SK-N-SH (cell line): ENCODE measurements around the gene GRAMD2B. TPM values are rescaled to one million over a fixed set of nuclear protein-coding genes. Genes with fewer than 3 reads are reported as not detected.
"Not testable (repeated sequence)": the region's sequence is repeated elsewhere in the genome, so short reads cannot be mapped to it uniquely, and the experiment has no call there.

Experiments
- CTCF ChIA-PET: fragments of 300-600, 350-600 bp; formaldehyde crosslinking; extraction: SDS; loops from one replicate; lab custom pipeline; 2021; lab: Yijun Ruan, JAX
- POLR2A ChIA-PET: fragments of 350-600 bp; sonication (Branson Sonifier 250); formaldehyde crosslinking; extraction: SDS; loops from one replicate; lab custom pipeline; 2020; ENCODE audit warnings: antibody characterized with exemption, inconsistent platforms; lab: Yijun Ruan, JAX
- DNase-seq: peaks from one replicate; pipeline ENCODE4 v3.0.0; 2012
- H2AFZ ChIP-seq: fragments of 200-600 bp; sonication (generic); 2 replicates; pipeline ENCODE4 v1.8.1; 2016; ENCODE audit warnings: antibody characterized with exemption, mild to moderate bottlenecking, low read depth
- H3F3A ChIP-seq: fragments of 200-600 bp; sonication (generic); replicated peaks from 2 replicates; pipeline ENCODE3; 2016; ENCODE audit warnings: antibody characterized with exemption, mild to moderate bottlenecking; ENCODE audit not compliant: insufficient read depth
- H3K27ac ChIP-seq, 2 experiments: fragments of 200-500 bp in 1 of 2; fragments of 200-600 bp in 1 of 2; sonication (Bioruptor generic) in 1 of 2; sonication (generic), shearing (Covaris generic) in 1 of 2; 2 replicates each; pipeline versions ENCODE4 v1.5.1 to v1.6.1; 2014 to 2016; ENCODE audit warnings: low read depth in 2 of 2, inconsistent platforms in 1 of 2, low read length in 1 of 2, mild to moderate bottlenecking in 1 of 2, mixed read lengths in 1 of 2
- H3K27me3 ChIP-seq: fragments of 200-600 bp; sonication (generic), shearing (Covaris generic); 2 replicates; pipeline ENCODE4 v1.6.1; 2016; ENCODE audit warnings: mixed run types; ENCODE audit not compliant: insufficient read depth
- H3K36me3 ChIP-seq, 2 experiments: fragments of 200-500 bp in 1 of 2; fragments of 200-600 bp in 1 of 2; sonication (Bioruptor generic) in 1 of 2; sonication (generic) in 1 of 2; replicated peaks in 1 of 2; 2 replicates each; pipeline versions ENCODE3 to v1.5.1; 2014 to 2016; ENCODE audit warnings: low read length in 1 of 2, mild to moderate bottlenecking in 1 of 2; ENCODE audit not compliant: insufficient read depth in 2 of 2, control insufficient read depth in 1 of 2
- H3K4me1 ChIP-seq, 2 experiments: fragments of 200-500 bp in 1 of 2; fragments of 200-600 bp in 1 of 2; sonication (Bioruptor generic) in 1 of 2; sonication (generic), shearing (Covaris generic) in 1 of 2; 2 replicates each; pipeline versions ENCODE4 v1.5.1 to v1.6.1; 2014 to 2016; ENCODE audit warnings: low read depth in 1 of 2, low read length in 1 of 2, mixed run types in 1 of 2; ENCODE audit not compliant: insufficient read depth in 2 of 2, control insufficient read depth in 1 of 2
- H3K4me2 ChIP-seq: fragments of 200-600 bp; sonication (generic), shearing (Covaris generic); 2 replicates; pipeline ENCODE4 v1.6.1; 2017; ENCODE audit warnings: mixed run types
- H3K4me3 ChIP-seq, 2 experiments: fragments of 200-500 bp in 1 of 2; fragments of 200-600 bp in 1 of 2; sonication (Bioruptor generic) in 1 of 2; sonication (generic), shearing (Covaris generic) in 1 of 2; 2 replicates each; pipeline versions ENCODE4 v1.5.1 to v1.8.1; 2014 to 2016; ENCODE audit warnings: low read depth in 2 of 2, inconsistent platforms in 1 of 2, low read length in 1 of 2, mild to moderate bottlenecking in 1 of 2, mixed read lengths in 1 of 2, moderate library complexity in 1 of 2
- H3K79me2 ChIP-seq: fragments of 200-600 bp; sonication (generic); 2 replicates; pipeline ENCODE4 v1.8.1; 2017; ENCODE audit warnings: mild to moderate bottlenecking; ENCODE audit not compliant: insufficient read depth
- H3K9ac ChIP-seq: fragments of 200-600 bp; sonication (generic); 2 replicates; pipeline ENCODE4 v1.6.1; 2017; ENCODE audit warnings: mixed run types
- H3K9me2 ChIP-seq: fragments of 200-600 bp; sonication (generic); 2 replicates; pipeline ENCODE4 v1.6.1; 2017; ENCODE audit warnings: mixed run types
- H3K9me3 ChIP-seq: fragments of 200-600 bp; sonication (generic); 2 replicates; pipeline ENCODE4 v1.6.1; 2017; ENCODE audit warnings: mixed run types, mild to moderate bottlenecking, moderate library complexity
- H4K20me1 ChIP-seq: fragments of 200-600 bp; sonication (generic); 2 replicates; pipeline ENCODE4 v1.6.1; 2017; ENCODE audit warnings: mild to moderate bottlenecking, mixed run types; ENCODE audit not compliant: insufficient read depth
- CHD2 ChIP-seq: fragments of 150-350 bp; IDR thresholded peaks from 2 replicates; pipeline ENCODE4 v1.6.1; 2018; ENCODE audit warnings: low read length; ENCODE audit not compliant: partially characterized antibody
- EP300 ChIP-seq, 2 experiments: IDR thresholded peaks; 2 replicates each; pipeline versions ENCODE4 v1.4.0 to v1.6.1; 2012; ENCODE audit warnings: borderline replicate concordance in 1 of 2, low read depth in 1 of 2, low read length in 1 of 2
- FOXJ3 ChIP-seq: sonication (generic); formaldehyde crosslinking; IDR thresholded peaks from 2 replicates; pipeline ENCODE4 v1.5.1; 2020; ENCODE audit warnings: mild to moderate bottlenecking, missing genetic modification reagents
- FOXM1 ChIP-seq: IDR thresholded peaks from 2 replicates; pipeline ENCODE4 v1.4.0; 2012; ENCODE audit warnings: low read depth, mild to moderate bottlenecking
- GABPA ChIP-seq: IDR thresholded peaks from 2 replicates; pipeline ENCODE4 v1.4.0; 2012; ENCODE audit warnings: low read depth, mild to moderate bottlenecking
- MEF2A ChIP-seq: IDR thresholded peaks from 2 replicates; pipeline ENCODE4 v1.4.0; 2012; ENCODE audit warnings: low read depth, borderline replicate concordance
- NFIC ChIP-seq: IDR thresholded peaks from 2 replicates; pipeline ENCODE4 v1.4.0; 2012; ENCODE audit warnings: borderline replicate concordance
- NRF1 ChIP-seq: IDR thresholded peaks from 2 replicates; pipeline ENCODE4 v1.6.1; 2012; ENCODE audit warnings: low read depth, mild to moderate bottlenecking, low read length
- PBX3 ChIP-seq: IDR thresholded peaks from 2 replicates; pipeline ENCODE4; 2012
- USF1 ChIP-seq: IDR thresholded peaks from 2 replicates; pipeline ENCODE4 v1.4.0; 2012; ENCODE audit warnings: low read depth, borderline replicate concordance
- USF2 ChIP-seq: fragments of 150-350 bp; IDR thresholded peaks from 2 replicates; pipeline ENCODE4 v1.6.1; 2017; ENCODE audit warnings: antibody characterized with exemption, low read length, low read depth, borderline replicate concordance
- WGBS: methylation state at CpG from one replicate; pipeline ENCODE4 v1.1.6; 2017; ENCODE audit warnings: low lambda C conversion rate; 5-methylcytosine and 5-hydroxymethylcytosine counted together
- polyA plus RNA-seq, 3 experiments: library from polyadenylated mRNA; depleted of rRNA; stranded (reverse); fragments of >200 nt; gene quantifications; 2 replicates each; pipeline ENCODE4 v1.2.3, GENCODE V29; 2012

GRAMD2B gene
- polyA plus RNA-seq, 1 of the 3 experiments (the other 2 are of a cell fraction): 16.0 TPM

- no peak overlapping the region for H3K4me2 ChIP-seq
- H2AFZ ChIP-seq: no peak overlapping the region
- ChIA-PET POLR2A (no interaction called here), CTCF (no interaction called here)
- H4K20me1 ChIP-seq: no peaks in the 10 kb centered on the region
- no peak for TF ChIP-seq NFIC
- TF ChIP-seq NRF1: no peak
- no peak for TF ChIP-seq FOXJ3 (CRISPR knock-in tag)
- TF ChIP-seq EP300 (IDR thresholded peaks at IDR 0.05; ENCODE audit: borderline replicate concordance in 1 of 2, low read depth in 1 of 2, low read length in 1 of 2): no peak
- TF ChIP-seq GABPA: no peak
- TF ChIP-seq CHD2: no peak
- TF ChIP-seq USF2: no peak
- H3F3A ChIP-seq: peaks cover 6% of the 10 kb centered on the region
- no peaks in the 10 kb centered on the region; a peak in 1 of 4 replicates for H3K4me1 ChIP-seq
- no peak overlapping the region for H3K4me3 ChIP-seq
- 79% methylated on average over 3 of the region's 3 CpGs for WGBS
- H3K9me2 ChIP-seq: no peaks in the 10 kb centered on the region
- no peaks in the 10 kb centered on the region for H3K27me3 ChIP-seq
- 0 out of 2 replicates have a peak, but pooled peaks cover 5% of the 10 kb centered on the region for H3K9me3 ChIP-seq
- no peak for DNase-seq
- peaks cover 2 to 6% of the 10 kb centered on the region in 2 experiments for H3K36me3 ChIP-seq
- no peak overlapping the region for H3K27ac ChIP-seq
- H3K9ac ChIP-seq: no peak overlapping the region
- H3K79me2 ChIP-seq: peaks cover 69% of the 10 kb centered on the region; the same call in 1 of the 2 replicates
Measured at GRCh38 chr5:126438868-126439267, 15.7 kb downstream of the GRAMD2B start.

GRCh38 chr5:126439724-126440123, 16.5 kb downstream of the GRAMD2B start:
- H3K4me3 ChIP-seq, H4K20me1 ChIP-seq, H3F3A ChIP-seq, H3K9ac ChIP-seq, H3K9me2 ChIP-seq, H3K9me3 ChIP-seq, H3K4me2 ChIP-seq, DNase-seq, H3K36me3 ChIP-seq, CTCF ChIA-PET, POLR2A ChIA-PET, H3K27ac ChIP-seq, H3K27me3 ChIP-seq, H3K4me1 ChIP-seq, H2AFZ ChIP-seq: not testable (repeated sequence)
- peaks cover 71% of the 10 kb centered on the region; the same call in 1 of the 2 replicates for H3K79me2 ChIP-seq
- 94% methylated on average over 6 of the region's 6 CpGs for WGBS

- no peak overlapping the region for H3K9ac ChIP-seq
- peaks cover 0 to 7% of the 10 kb centered on the region in 2 experiments; a peak in 3 of 4 replicates for H3K4me1 ChIP-seq
- TF ChIP-seq USF1: no peak
- no peak for TF ChIP-seq NFIC
- no peak for TF ChIP-seq PBX3
- TF ChIP-seq GABPA: no peak
- TF ChIP-seq USF2: no peak
- no peak for TF ChIP-seq NRF1
- TF ChIP-seq FOXM1: no peak
- TF ChIP-seq MEF2A: no peak
- no peak overlapping the region for H3K4me2 ChIP-seq
- no peaks in the 10 kb centered on the region for H4K20me1 ChIP-seq
- ChIA-PET POLR2A (no interaction called here), CTCF (no interaction called here)
- no peak for DNase-seq
- peaks cover 6% of the 10 kb centered on the region for H3F3A ChIP-seq
- no peaks in the 10 kb centered on the region for H3K9me2 ChIP-seq
- no peak overlapping the region for H3K27ac ChIP-seq
- peaks cover 2 to 6% of the 10 kb centered on the region in 2 experiments for H3K36me3 ChIP-seq
- H3K9me3 ChIP-seq: 0 out of 2 replicates have a peak, but pooled peaks cover 5% of the 10 kb centered on the region
- WGBS: 85% methylated on average over 2 of the region's 2 CpGs
- no peak overlapping the region for H3K4me3 ChIP-seq
- H2AFZ ChIP-seq: no peak overlapping the region
- H3K79me2 ChIP-seq: peaks cover 62% of the 10 kb centered on the region; the same call in 1 of the 2 replicates
- no peaks in the 10 kb centered on the region for H3K27me3 ChIP-seq
Measured at GRCh38 chr5:126441230-126441629, 18.0 kb downstream of the GRAMD2B start.
